Brain microvascular endothelial cell (primary cell): ENCODE measurements around the gene ZNF526.

ENCODE experiments used
- DNase-seq: peaks from one replicate; pipeline ENCODE4 v3.0.0-alpha.2; 2020
- H3K27ac ChIP-seq: fragments of 250-450 bp; sonication (Bioruptor Pico); 2 replicates; pipeline ENCODE4 v1.5.1; 2020; ENCODE audit warnings: mild to moderate bottlenecking, moderate library complexity
- H3K27me3 ChIP-seq: fragments of 250-450 bp; sonication (Bioruptor Pico); replicated peaks from 2 replicates; pipeline ENCODE4 v1.5.1; 2020; ENCODE audit warnings: mild to moderate bottlenecking
- H3K36me3 ChIP-seq: fragments of 250-450 bp; sonication (Bioruptor Pico); replicated peaks from 2 replicates; pipeline ENCODE4 v1.5.1; 2020; ENCODE audit warnings: mild to moderate bottlenecking
- H3K4me3 ChIP-seq: 2 replicates; pipeline ENCODE4 v1.5.1; 2011; ENCODE audit warnings: low read depth, mild to moderate bottlenecking, control low read depth, low read length, moderate library complexity
- in situ Hi-C: cut with HindIII; loops from 2 replicates; pipeline ENCODE4 v1.10.0; 2017; ENCODE audit warnings: low sequenced_read_pairs, low pct_ligation_motif_present
- TF ChIP-seq, protein P1 (sequence below): IDR thresholded peaks from 2 replicates; pipeline ENCODE4 v1.5.1; 2011; ENCODE audit warnings: low read depth, mild to moderate bottlenecking, moderate library complexity, low read length, control low read depth, inconsistent platforms; ENCODE audit errors: missing control alignments

Gene ZNF526

DNA sequence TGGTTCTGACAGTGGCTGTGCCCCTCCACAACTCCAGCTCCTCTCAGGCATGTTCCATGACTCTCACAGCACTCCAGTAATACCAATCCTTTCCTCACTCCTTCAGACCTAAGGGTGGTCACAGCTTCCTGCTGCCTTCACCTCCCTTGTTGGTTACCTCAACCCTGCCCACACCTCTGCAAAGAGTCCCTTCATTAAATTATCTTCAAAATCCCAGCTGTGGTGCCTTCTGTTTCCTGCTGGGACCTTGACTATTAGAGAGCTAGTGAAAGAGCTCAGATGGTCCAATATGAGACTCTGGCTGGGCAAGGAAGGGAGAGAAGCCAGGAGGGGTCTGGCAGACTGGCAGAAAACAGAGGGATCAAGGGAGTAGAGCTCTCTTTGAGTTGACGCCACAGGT lies 28.8 kb upstream of the ZNF526 start:
- Histone ChIP-seq H3K36me3 (no peaks in the 10 kb centered on the region), H3K4me3 (no peak overlapping the region), H3K27me3 (no peaks in the 10 kb centered on the region), H3K27ac (no peak overlapping the region)
- TF ChIP-seq, protein P1, sequence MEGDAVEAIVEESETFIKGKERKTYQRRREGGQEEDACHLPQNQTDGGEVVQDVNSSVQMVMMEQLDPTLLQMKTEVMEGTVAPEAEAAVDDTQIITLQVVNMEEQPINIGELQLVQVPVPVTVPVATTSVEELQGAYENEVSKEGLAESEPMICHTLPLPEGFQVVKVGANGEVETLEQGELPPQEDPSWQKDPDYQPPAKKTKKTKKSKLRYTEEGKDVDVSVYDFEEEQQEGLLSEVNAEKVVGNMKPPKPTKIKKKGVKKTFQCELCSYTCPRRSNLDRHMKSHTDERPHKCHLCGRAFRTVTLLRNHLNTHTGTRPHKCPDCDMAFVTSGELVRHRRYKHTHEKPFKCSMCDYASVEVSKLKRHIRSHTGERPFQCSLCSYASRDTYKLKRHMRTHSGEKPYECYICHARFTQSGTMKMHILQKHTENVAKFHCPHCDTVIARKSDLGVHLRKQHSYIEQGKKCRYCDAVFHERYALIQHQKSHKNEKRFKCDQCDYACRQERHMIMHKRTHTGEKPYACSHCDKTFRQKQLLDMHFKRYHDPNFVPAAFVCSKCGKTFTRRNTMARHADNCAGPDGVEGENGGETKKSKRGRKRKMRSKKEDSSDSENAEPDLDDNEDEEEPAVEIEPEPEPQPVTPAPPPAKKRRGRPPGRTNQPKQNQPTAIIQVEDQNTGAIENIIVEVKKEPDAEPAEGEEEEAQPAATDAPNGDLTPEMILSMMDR, result no peak
- in situ Hi-C loops, result no loop called here
- DNase-seq, result no peak

DNA sequence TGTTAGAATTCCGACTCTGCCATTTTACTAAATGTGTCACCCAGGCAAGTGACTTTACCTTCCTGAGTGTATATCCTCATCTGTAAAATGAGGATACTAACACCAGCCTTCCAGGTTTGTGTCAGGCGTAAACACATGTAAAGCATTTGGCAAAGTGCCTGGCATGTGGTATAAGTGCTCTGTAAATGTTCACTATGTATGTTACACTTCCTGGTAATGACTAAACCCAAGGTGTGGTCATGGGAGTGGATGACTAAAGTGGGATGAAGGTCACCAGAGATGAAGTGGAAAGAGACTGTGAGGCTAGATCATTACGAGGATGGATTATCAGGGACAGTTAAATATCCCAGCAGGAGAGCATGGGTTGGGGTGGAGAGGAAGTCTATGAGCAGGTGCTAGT lies 28.3 kb upstream of the ZNF526 start:
- TF ChIP-seq, protein P1, result no peak
- no peak for DNase-seq
- in situ Hi-C loops, result no loop called here
- Histone ChIP-seq H3K27me3 (no peaks in the 10 kb centered on the region), H3K36me3 (peaks cover under 1% of the 10 kb centered on the region), H3K27ac (no peak overlapping the region), H3K4me3 (no peak overlapping the region)

DNA sequence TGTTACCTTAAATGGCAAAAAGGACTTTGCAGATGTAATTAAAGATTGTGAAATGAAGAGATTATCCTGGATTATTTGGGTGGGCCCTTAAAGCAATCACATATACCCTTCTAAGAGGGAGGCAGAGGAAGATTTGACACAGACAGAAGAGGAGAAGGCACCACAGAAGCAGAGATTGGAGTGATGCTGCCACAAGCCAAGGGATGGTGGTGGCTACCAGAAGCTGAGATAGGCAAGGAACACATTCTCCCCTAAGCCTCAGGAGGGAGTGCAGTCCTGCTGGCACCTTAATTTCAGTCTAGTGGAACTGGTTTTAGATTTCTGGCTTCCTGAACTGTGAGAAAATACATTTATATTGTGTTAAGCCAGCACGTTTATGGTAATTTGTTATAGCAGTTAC lies 26.8 kb upstream of the ZNF526 start:
- TF ChIP-seq, protein P1, result no peak
- no peak overlapping the region for H3K4me3 ChIP-seq
- no peak for DNase-seq
- in situ Hi-C loops, result no loop called here
- H3K27ac ChIP-seq, result no peak overlapping the region
- H3K36me3 ChIP-seq, result peaks cover 11% of the 10 kb centered on the region
- no peaks in the 10 kb centered on the region for H3K27me3 ChIP-seq

DNA sequence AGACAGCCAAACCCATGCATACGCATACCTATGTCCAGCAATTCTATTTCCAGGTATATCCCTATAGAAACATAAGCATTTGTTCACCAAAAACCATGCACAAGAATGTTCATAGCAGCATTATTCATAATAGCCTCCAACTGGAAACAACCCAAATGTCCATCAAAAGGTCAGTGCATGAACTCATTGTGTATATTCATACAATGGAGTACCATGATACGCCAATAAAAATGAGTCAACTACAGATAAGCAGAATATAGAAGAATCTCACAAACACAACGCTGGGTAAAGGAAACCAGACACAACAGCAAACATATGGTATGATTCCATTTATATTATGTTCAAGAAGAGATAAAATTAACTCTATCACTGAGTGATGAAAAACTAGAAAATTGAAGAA lies 26.4 kb upstream of the ZNF526 start:
- Histone ChIP-seq H3K27ac (no peak overlapping the region), H3K4me3 (no peak overlapping the region), H3K27me3 (no peaks in the 10 kb centered on the region), H3K36me3 (peaks cover 15% of the 10 kb centered on the region)
- DNase-seq, result peak; percentile 52
- in situ Hi-C loops, result no loop called here
- TF ChIP-seq, protein P1, result no peak

DNA sequence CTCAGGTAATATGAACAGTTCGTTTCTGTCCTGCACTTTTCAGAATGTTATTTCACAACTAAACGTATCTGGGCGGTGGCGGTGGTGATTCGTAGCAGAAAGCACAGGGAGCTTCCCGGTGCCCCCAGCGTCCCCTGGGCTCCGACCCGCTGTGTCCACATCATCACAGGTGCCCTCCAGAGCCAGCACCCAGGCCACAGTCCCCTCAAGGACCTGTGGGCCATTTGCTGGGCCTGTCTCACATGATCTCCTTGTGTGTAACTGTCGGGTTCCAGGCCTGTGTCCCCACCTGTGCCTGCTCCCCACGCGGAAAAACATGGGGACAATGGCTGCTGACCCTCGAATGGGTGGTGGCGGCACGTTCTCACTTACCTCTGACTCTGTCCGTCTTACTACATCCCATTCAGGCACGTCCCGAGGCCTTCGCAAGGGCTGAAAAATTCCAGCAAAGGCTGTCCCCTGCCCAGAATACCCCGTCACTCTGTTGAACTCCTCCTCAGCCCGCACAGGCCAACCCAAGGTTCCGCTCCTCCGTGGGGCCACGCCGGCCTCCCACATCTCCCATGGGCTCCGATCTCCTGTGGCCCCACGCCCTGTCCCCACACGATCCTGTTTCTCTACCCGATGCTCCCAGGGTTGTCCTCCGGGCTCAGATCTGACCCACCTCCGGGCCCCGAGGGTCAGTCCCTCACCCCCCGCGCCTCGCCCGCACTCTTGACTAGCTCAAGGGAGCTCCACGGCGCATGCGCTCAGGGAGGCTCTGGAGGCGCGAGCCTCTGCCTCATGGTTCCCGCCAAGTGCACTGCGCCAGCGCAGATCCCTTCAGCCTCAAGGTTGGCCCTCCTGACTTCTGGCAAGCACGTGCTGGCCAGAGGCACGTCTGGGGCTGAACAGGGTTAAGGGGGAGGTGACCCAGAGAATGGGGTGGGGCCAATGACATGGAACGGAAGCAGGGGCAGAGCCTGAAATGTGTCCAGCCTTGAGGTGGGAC lies 23.8 kb upstream of the ZNF526 start:
- H3K27ac ChIP-seq, result no peak overlapping the region
- DNase-seq, result no peak
- peaks cover 33% of the 10 kb centered on the region for H3K36me3 ChIP-seq
- H3K4me3 ChIP-seq, result no peak overlapping the region
- no peaks in the 10 kb centered on the region for H3K27me3 ChIP-seq
- TF ChIP-seq, protein P1, result no peak
- in situ Hi-C loops, result no loop called here
